ENCODE measurements around the gene C3orf49.

C3orf49 gene

GRCh38 chr3:63892773-63893352 lies 73.8 kb downstream of the C3orf49 start:
- no peak for DNase-seq

GRCh38 chr3:63895422-63896189 lies 76.5 kb downstream of the C3orf49 start:
- DNase-seq: no peak

- DNase-seq: no peak
Observed at GRCh38 chr3:63896332-63897030, 77.4 kb downstream of the C3orf49 start.
